Upper lobe of right lung (tissue), 1 donor: ENCODE data around the gene ANG. TPM values are rescaled to one million over a fixed set of nuclear protein-coding genes. Genes with fewer than 3 reads are reported as not detected.

Experiments used
- ATAC-seq: fragments of 200-7000 bp; cut with Tn5 transposase; one replicate; pipeline ENCODE4 v1.9.1; 2020; ENCODE audit warnings: mild to moderate bottlenecking, moderate library complexity
- DNase-seq: peaks from one replicate; pipeline ENCODE4 v3.0.0-alpha.2; 2020
- H3K27ac ChIP-seq: fragments of 200-600 bp; one replicate; pipeline ENCODE4 v1.8.0; 2022
- H3K27me3 ChIP-seq: fragments of 200-600 bp; one replicate; pipeline ENCODE4 v1.8.0; 2022; ENCODE audit warnings: mild to moderate bottlenecking
- H3K36me3 ChIP-seq: fragments of 200-600 bp; one replicate; pipeline ENCODE4 v1.8.0; 2022
- H3K4me1 ChIP-seq: fragments of 200-600 bp; one replicate; pipeline ENCODE4 v1.8.0; 2022
- H3K4me3 ChIP-seq: fragments of 200-600 bp; one replicate; pipeline ENCODE4 v1.8.0; 2022; ENCODE audit warnings: mild to moderate bottlenecking
- H3K9me3 ChIP-seq: fragments of 200-600 bp; one replicate; pipeline ENCODE4 v1.8.0; 2022
- intact Hi-C: fragments of 100-400 bp; cut with DNase I; formaldehyde crosslinking; loops from one replicate; pipeline ENCODE4 v1.11.0; 2022
- total RNA-seq: library from RNA; stranded (reverse); fragmentation: NEBNext Ultra II Directional; extraction: Animal tissue kit (Norgen Biotek cat#: 25700); gene quantifications from one replicate; pipeline ENCODE4 v1.2.1, GENCODE V29; 2021
- TF ChIP-seq, protein P1 (sequence below): fragments of 200-600 bp; IDR thresholded peaks from one replicate; pipeline ENCODE4 v1.8.0; 2022; ENCODE audit warnings: antibody characterized with exemption
- donor health status: DM: no; HTN: yes; CAD: no; lungs with severe emphysema.

Gene ANG
- total RNA-seq, 1 donor from 2014 or later = 28.1 TPM

DNA sequence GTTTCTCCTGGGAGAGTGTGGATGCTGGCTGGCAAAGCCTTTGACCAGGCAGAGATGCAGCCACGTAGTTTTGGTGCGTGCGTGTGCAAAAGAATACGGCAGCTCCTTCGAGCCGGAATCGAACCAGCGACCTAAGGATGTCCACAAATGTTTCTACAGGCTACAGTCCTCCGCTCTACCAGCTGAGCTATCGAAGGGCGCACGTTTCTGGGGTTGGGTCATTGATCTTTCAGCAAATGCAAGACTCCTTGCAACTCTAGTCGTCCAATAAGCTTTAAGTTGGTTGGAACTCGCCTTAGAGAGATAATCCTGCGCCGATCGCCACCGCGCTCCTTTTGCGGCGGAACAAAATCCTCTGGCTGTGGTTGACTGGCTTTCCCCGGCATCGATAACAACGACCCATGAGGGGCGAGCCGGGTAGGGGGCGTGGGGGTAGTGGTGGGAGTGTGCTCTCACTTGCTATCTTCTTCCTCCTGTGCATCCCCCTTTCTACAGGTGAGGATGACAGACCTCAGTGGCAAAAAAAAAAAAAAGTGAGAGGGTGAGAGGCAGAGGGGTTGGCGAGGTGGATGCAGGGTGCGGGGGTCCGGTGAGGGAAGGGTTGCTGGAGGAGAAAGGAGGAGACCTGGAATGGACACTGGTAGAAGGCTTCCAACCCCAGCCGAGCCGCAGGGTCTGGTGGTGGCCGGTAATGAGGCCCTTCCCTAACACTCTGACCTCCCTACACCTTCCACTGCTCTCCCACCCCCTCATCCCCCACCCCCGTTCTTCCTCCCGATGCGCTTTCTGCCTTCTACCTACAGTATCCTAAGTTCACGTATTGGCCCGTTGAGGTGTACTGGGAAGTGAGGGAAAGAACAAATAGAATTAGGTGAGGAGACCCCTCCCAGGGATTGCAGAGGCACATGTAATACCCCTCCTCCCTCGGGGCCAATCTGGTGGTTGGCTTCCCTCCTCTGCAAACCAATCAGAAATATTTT is 35.3 kb upstream of the ANG start:
- H3K4me3 ChIP-seq = no peak overlapping the region
- H3K4me1 ChIP-seq = peaks cover 4% of the 10 kb centered on the region
- peaks cover 73% of the 10 kb centered on the region for H3K27me3 ChIP-seq
- intact Hi-C loops = no loop called here
- TF ChIP-seq, protein P1, sequence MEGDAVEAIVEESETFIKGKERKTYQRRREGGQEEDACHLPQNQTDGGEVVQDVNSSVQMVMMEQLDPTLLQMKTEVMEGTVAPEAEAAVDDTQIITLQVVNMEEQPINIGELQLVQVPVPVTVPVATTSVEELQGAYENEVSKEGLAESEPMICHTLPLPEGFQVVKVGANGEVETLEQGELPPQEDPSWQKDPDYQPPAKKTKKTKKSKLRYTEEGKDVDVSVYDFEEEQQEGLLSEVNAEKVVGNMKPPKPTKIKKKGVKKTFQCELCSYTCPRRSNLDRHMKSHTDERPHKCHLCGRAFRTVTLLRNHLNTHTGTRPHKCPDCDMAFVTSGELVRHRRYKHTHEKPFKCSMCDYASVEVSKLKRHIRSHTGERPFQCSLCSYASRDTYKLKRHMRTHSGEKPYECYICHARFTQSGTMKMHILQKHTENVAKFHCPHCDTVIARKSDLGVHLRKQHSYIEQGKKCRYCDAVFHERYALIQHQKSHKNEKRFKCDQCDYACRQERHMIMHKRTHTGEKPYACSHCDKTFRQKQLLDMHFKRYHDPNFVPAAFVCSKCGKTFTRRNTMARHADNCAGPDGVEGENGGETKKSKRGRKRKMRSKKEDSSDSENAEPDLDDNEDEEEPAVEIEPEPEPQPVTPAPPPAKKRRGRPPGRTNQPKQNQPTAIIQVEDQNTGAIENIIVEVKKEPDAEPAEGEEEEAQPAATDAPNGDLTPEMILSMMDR = no peak
- H3K27ac ChIP-seq = no peak overlapping the region
- H3K9me3 ChIP-seq = no peaks in the 10 kb centered on the region
- no peaks in the 10 kb centered on the region for H3K36me3 ChIP-seq
- no peak for DNase-seq
- peak; percentile 36 for ATAC-seq

DNA sequence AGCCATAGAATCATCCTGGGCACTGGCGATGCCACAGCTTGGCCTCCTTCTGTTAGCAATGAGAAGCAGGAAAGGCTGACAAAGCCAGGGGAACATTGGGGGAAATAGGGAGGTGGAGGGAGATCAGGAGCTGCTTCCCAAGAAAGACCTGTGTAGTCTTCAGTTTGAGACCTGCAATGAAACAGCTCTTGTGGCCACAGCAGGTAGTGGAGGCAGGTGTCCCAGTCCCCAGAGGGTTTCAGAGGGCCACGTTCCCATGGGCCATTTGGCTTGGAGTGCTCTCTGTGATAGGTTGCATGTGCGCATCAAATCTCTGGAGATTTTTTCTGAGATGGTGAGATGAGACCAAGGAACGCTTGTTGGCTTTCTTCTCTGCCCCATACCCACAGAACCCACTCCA is 32.7 kb upstream of the ANG start:
- Histone ChIP-seq H3K27ac (no peak overlapping the region), H3K4me3 (no peak overlapping the region), H3K4me1 (peaks cover 4% of the 10 kb centered on the region), H3K36me3 (no peaks in the 10 kb centered on the region), H3K9me3 (no peaks in the 10 kb centered on the region), H3K27me3 (peaks cover 84% of the 10 kb centered on the region)
- DNase-seq = no peak
- intact Hi-C loops = no loop called here
- TF ChIP-seq, protein P1 = no peak
- ATAC-seq = no peak

DNA sequence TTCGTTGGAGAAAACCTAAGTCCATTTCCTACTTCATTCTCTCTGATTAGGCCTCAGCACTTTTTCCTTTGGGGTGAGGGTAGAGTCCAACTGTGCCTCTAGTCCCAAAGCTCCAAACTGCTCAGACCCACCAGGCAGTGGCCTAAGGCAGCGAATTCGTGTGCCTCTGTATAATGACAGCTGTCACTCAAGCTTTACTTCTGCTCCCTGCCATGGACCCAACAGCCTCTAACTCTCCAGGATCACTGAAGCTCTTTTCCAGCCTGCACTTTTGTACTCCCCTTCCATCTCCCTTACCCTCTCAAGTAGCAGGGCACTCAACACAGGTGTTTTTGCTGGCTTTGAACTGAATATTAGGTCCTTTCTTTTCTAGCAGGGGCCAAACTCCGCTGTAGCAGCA is 32.3 kb upstream of the ANG start:
- ATAC-seq (no peak), DNase-seq (no peak)
- peaks cover 4% of the 10 kb centered on the region for H3K4me1 ChIP-seq
- intact Hi-C loops = no loop called here
- H3K36me3 ChIP-seq = no peaks in the 10 kb centered on the region
- H3K27ac ChIP-seq = no peak overlapping the region
- TF ChIP-seq, protein P1 = no peak
- H3K27me3 ChIP-seq = peaks cover 79% of the 10 kb centered on the region
- no peak overlapping the region for H3K4me3 ChIP-seq
- H3K9me3 ChIP-seq = no peaks in the 10 kb centered on the region

DNA sequence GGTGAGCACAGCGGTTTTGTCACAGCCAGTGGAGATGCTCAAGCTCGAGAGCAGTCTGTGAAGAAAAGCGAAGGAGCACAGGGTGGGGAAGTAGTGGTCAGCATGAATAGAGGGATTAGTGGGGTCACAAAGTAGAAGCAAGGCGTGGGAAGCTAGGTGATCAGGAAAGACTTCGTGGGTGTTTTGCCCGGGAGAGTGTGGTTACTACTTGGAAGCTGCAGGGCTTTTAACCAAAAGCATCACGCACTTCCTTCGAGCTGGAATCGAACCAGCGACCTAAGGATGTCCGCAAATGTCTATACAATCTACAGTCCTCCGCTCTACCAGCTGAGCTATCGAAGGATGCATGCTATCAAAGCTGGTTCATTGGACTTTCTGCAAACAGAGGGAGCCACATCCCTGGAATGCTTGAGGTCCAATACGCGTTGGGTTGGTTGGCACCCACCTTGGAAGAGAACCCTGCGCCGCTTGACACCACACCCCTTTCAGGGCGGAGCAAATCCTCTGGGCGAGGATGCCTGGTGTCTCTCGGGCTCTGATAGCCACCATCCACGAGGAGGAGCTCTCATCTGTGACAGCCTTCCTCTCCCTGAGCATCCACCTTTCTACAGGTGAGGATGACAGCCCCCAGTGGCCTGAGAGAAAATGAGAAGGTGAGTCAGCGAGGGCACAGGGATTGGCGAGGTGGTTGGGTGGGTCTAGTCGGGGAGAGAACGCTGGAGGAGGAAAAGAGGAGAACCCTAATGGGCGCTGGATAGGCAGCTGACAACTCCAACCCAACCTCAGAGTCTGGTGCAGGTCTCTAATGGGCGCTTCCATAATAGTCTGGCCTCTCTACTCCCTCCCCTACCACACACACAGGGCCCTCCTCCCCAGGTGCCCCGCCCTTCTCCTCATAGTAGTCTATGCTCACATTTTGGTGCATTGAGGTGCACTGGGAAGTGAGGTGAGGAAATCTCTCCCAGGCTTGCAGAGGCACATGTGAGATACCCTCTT is 31.1 kb upstream of the ANG start:
- intact Hi-C loops = no loop called here
- Histone ChIP-seq H3K36me3 (no peaks in the 10 kb centered on the region), H3K9me3 (no peaks in the 10 kb centered on the region), H3K27me3 (peaks cover 69% of the 10 kb centered on the region), H3K4me3 (no peak overlapping the region), H3K27ac (no peak overlapping the region), H3K4me1 (peaks cover 4% of the 10 kb centered on the region)
- ATAC-seq = peak; percentile 45
- no peak for DNase-seq
- TF ChIP-seq, protein P1 = peak; percentile 10

DNA sequence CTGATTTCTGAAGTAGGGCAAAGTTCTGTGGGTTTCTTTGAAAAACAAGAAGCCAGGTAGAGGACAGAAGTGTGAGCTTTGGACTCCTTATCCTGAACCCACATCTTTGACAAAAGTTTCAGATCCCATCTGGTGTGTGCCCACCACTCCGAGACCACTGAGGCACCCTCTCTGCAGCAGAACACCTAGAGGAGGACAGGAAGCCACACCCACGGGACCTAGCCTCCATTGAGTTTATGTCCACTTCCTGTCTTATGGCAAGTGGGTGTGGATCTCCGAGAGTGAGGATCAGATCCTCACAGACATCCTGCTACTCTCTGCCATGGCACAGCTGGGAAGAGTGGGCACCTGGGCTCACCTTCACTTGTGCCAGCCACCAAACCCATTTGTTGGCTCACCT is 30.3 kb upstream of the ANG start:
- ATAC-seq (no peak), DNase-seq (no peak)
- peaks cover 61% of the 10 kb centered on the region for H3K27me3 ChIP-seq
- no peak overlapping the region for H3K27ac ChIP-seq
- no peak overlapping the region for H3K4me3 ChIP-seq
- H3K9me3 ChIP-seq = no peaks in the 10 kb centered on the region
- TF ChIP-seq, protein P1 = no peak
- intact Hi-C loops = no loop called here
- peaks cover 6% of the 10 kb centered on the region for H3K4me1 ChIP-seq
- H3K36me3 ChIP-seq = no peaks in the 10 kb centered on the region
